Caco-2 (cell line): Measurements from ENCODE around the gene KLHL12. TPM values are rescaled to one million over a fixed set of nuclear protein-coding genes. Genes with fewer than 3 reads are reported as not detected.

Experiments
- BruUV-seq: library from RNA; stranded (reverse); fragments of 400-500 nt; replicated peaks from 2 replicates; lab custom pipeline; 2021; lab: Mats Ljungman, UMichigan
- CTCF ChIA-PET: fragments of 300-600 bp; sonication (Branson Sonifier 250); formaldehyde crosslinking; loops from one replicate; lab custom pipeline; 2022; ENCODE audit warnings: antibody characterized with exemption; lab: Charles Lee
- POLR2A ChIA-PET: fragments of 300-600 bp; sonication (Branson Sonifier 250); formaldehyde crosslinking; loops from one replicate; lab custom pipeline; 2022; ENCODE audit warnings: antibody characterized with exemption; lab: Charles Lee
- DNase-seq, 2 experiments: peaks; one replicate each; pipeline versions ENCODE4 v3.0.0 to v3.0.0-alpha.2; 2020 to 2022
- H3K27me3 ChIP-seq: replicated peaks from 2 replicates; pipeline ENCODE4 v1.6.0; 2011; ENCODE audit warnings: low read length; ENCODE audit not compliant: control insufficient read depth, insufficient read depth
- H3K36me3 ChIP-seq: 2 replicates; pipeline ENCODE4 v1.5.1; 2011; ENCODE audit warnings: low read length; ENCODE audit not compliant: control insufficient read depth, insufficient read depth
- H3K4me1 ChIP-seq: fragments of 250-450 bp; sonication (Bioruptor Pico); 2 replicates; pipeline ENCODE4 v1.5.1; 2020; ENCODE audit warnings: mild to moderate bottlenecking
- H3K4me3 ChIP-seq: 2 replicates; pipeline ENCODE4 v1.5.1; 2011; ENCODE audit warnings: low read depth, mild to moderate bottlenecking, control low read depth, low read length
- H3K9me3 ChIP-seq: fragments of 250-450 bp; sonication (Bioruptor Pico); 2 replicates; pipeline ENCODE4 v1.5.1; 2020; ENCODE audit warnings: mild to moderate bottlenecking, moderate library complexity
- H3K27ac Mint-ChIP-seq: one replicate; pipeline ENCODE4 v1.8.0; 2022; ENCODE audit warnings: mixed read lengths; ENCODE audit not compliant: unreplicated experiment
- H3K27me3 Mint-ChIP-seq: one replicate; pipeline ENCODE4 v1.8.0; 2022; ENCODE audit warnings: mixed read lengths; ENCODE audit not compliant: insufficient read depth, unreplicated experiment
- H3K36me3 Mint-ChIP-seq: one replicate; pipeline ENCODE4 v1.8.0; 2022; ENCODE audit warnings: mild to moderate bottlenecking, mixed read lengths; ENCODE audit not compliant: insufficient read depth, unreplicated experiment
- H3K4me1 Mint-ChIP-seq: one replicate; pipeline ENCODE4 v1.8.0; 2022; ENCODE audit warnings: low read depth, mixed read lengths; ENCODE audit not compliant: unreplicated experiment
- H3K4me3 Mint-ChIP-seq: one replicate; pipeline ENCODE4 v1.8.0; 2022; ENCODE audit warnings: mild to moderate bottlenecking, moderate library complexity, mixed read lengths; ENCODE audit not compliant: unreplicated experiment
- H3K9me3 Mint-ChIP-seq: one replicate; pipeline ENCODE4 v1.8.0; 2022; ENCODE audit warnings: mixed read lengths; ENCODE audit not compliant: unreplicated experiment
- CTCF ChIP-seq, 2 experiments: fragments of 200-600 bp in 1 of 2; IDR thresholded peaks; 1 replicate in 1 of 2; 2 replicates in 1 of 2; pipeline versions ENCODE4 v1.5.1 to v1.8.0; 2011 to 2022; ENCODE audit warnings: antibody characterized with exemption in 1 of 2, control low read depth in 1 of 2, inconsistent platforms in 1 of 2, low read depth in 1 of 2, low read length in 1 of 2, mild to moderate bottlenecking in 1 of 2, moderate library complexity in 1 of 2; ENCODE audit not compliant: insufficient read depth in 1 of 2, severe bottlenecking in 1 of 2, unreplicated experiment in 1 of 2
- intact Hi-C: fragments of 100-400 bp; cut with micrococcal nuclease; formaldehyde crosslinking; loops from one replicate; pipeline ENCODE4 v1.10.0; 2022; ENCODE audit not compliant: unreplicated experiment
- total RNA-seq: library from RNA; stranded (reverse); gene quantifications from 2 replicates; pipeline ENCODE4 v1.2.3, GENCODE V29; 2022

The KLHL12 gene
- total RNA-seq, 1 experiment from 2014 or later, result 23.6 TPM

DNA sequence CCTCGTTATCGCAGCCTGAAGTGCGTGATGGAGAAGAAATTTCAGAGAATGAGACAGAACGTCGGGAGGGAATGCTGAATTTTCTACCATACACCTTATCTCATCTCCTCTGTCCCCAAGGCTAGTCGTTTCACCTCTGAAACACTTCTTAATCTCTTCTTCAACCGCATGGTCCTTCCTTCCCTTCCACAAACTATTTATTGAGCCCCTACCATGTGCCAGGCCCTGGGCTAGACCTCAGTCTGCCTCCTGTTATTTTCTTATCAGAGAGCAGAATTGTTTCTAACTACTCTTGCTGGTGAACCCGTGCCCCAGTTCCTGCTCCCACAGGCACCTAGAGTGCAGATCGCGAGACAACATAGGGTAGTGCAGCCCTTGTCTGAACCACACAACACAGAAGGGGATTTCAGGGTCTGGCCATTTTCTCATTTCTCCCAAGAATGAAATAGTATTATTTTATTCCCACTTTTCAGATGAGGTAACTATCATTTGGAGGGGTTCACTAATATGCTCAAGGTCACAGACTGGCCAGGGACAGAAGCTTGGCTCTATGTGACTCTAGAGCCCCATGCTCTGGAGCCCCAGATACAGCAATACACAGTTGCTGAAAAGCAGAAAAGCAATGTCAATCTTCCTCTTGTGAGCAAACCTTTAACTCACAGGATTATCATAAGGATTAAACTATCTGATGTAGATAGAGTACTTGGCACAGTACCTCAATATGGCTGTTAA lies 31.7 kb upstream of the KLHL12 start:
- TF ChIP-seq CTCF (IDR thresholded peaks at IDR 0.05; ENCODE audit: insufficient read depth in 1 of 2, low read depth in 1 of 2, low read length in 1 of 2, severe bottlenecking in 1 of 2, unreplicated experiment in 1 of 2), result no peak

DNA sequence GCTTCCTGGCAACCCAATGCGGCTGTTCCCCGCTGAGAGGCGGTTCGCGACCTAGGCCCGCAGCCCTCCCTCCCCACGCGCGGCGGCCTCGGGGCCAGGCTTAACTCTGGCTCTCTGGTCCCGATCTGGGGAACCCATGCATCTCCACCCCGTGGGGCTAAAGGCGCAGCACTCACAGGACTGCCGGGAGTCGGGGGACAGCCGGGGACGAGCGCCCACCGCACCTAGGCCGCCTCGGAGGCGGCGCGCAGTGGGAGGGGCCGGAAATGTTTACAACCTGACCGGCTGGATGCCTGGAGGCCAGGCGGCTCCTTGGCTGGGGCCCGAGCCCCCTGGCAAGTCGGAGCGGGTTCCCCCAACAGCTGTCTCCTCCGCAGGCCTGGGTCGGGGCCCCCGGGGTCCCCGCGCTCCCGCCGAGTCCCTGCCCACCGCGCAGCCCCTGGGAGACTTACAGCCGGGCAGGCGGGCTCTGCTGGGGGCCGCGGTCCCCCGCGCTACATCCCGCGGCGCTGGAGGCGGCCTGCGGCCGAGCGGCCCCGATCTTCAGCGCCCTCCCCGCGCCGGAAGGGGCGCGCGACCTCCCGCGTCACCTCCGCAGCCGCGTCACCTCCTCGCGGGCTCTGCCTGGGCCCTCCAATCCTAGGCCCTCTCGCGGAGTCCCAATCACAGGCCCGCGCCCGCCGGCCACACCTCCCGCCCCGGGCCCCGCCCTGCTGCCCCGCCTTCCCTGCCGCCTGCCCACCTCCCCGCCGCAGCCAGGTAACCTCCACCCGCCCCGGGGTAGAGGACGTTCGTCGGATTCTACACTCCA lies 30.9 kb upstream of the KLHL12 start, which contains the start of gene ADIPOR1:
ADIPOR1 (minus strand) TSS at position 580 of the 811 bp plus-strand sequence. CDS start 7,242 bp downstream, outside the sequence.
- DNase-seq, result peak; percentile 94 to 95
- ChIA-PET CTCF (no interaction called here), POLR2A (no interaction called here)
- Mint-ChIP-seq H3K27ac (peak within 1 kb of the TSS; percentile 49), H3K9me3 (no peaks in the 10 kb centered on the region), H3K4me1 (peaks cover 20% of the 10 kb centered on the region), H3K27me3 (no peaks in the 10 kb centered on the region), H3K36me3 (peaks cover 13% of the 10 kb centered on the region), H3K4me3 (peak within 1 kb of the TSS; percentile 82)
- Histone ChIP-seq H3K4me3 (peak within 1 kb of the TSS; percentile 75), H3K27me3 (no peaks in the 10 kb centered on the region), H3K4me1 (peaks cover 18% of the 10 kb centered on the region), H3K9me3 (no peaks in the 10 kb centered on the region), H3K36me3 (no peaks in the 10 kb centered on the region)
- TF ChIP-seq CTCF (IDR thresholded peaks at IDR 0.05; ENCODE audit: insufficient read depth in 1 of 2, low read depth in 1 of 2, low read length in 1 of 2, severe bottlenecking in 1 of 2, unreplicated experiment in 1 of 2), result peak in 1 of 2 experiments; percentile 31
- BruUV-seq, result no TSS peak
- intact Hi-C loops, result loop anchor here (1.0 to 2.0 kb wide), 2 partner anchors 97 to 148 kb away; partner anchors contain the start of gene PCAT6

More for the DNA sequence above, 31.7 kb upstream of the KLHL12 start:
- peak overlapping the region; percentile 82 for H3K4me3 Mint-ChIP-seq
- peak overlapping the region; percentile 49 for H3K27ac Mint-ChIP-seq
- H3K4me1 Mint-ChIP-seq, result peaks cover 19% of the 10 kb centered on the region
- H3K9me3 Mint-ChIP-seq, result no peaks in the 10 kb centered on the region
- Histone ChIP-seq H3K27me3 (no peaks in the 10 kb centered on the region), H3K9me3 (no peaks in the 10 kb centered on the region), H3K4me1 (peaks cover 16% of the 10 kb centered on the region), H3K4me3 (peak overlapping the region; percentile 75), H3K36me3 (no peaks in the 10 kb centered on the region)
- BruUV-seq, result TSS peak; percentile 100
- H3K27me3 Mint-ChIP-seq, result no peaks in the 10 kb centered on the region
- peaks cover 13% of the 10 kb centered on the region for H3K36me3 Mint-ChIP-seq
- CTCF ChIA-PET, result no interaction called here
- intact Hi-C loops, result loop anchor here (1.0 to 2.0 kb wide), 2 partner anchors 98 to 148 kb away; partner anchors contain the start of gene PCAT6
- POLR2A ChIA-PET, result no interaction called here
- DNase-seq, result no peak

DNA sequence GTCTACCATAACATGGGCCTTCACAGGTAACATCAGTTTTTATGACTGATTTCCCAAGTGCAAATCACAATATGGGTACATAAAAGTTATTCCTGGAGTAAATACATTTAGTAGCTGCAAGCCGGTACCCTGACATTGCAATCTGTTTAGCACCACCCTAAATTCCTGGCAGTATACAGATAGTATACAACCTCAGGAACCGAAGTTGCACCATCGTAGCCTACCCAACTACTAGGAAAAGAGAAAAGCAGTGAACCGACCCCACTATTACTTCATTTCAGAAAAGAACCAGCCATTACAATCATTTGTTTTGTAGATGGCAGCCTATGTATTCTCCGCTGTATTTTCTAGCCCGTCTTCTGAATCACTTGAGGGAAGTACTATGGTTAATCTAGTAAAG lies 29.9 kb upstream of the KLHL12 start:
- BruUV-seq, result TSS peak; percentile 49
- ChIA-PET CTCF (no interaction called here), POLR2A (no interaction called here)
- Histone ChIP-seq H3K27me3 (no peaks in the 10 kb centered on the region), H3K4me1 (peaks cover 18% of the 10 kb centered on the region), H3K36me3 (no peaks in the 10 kb centered on the region), H3K4me3 (peak overlapping the region; percentile 75), H3K9me3 (no peaks in the 10 kb centered on the region)
- H3K27me3 Mint-ChIP-seq, result no peaks in the 10 kb centered on the region
- H3K27ac Mint-ChIP-seq, result peak overlapping the region; percentile 49
- H3K9me3 Mint-ChIP-seq, result no peaks in the 10 kb centered on the region
- peaks cover 13% of the 10 kb centered on the region for H3K36me3 Mint-ChIP-seq
- intact Hi-C loops, result no loop called here
- DNase-seq, result no peak
- TF ChIP-seq CTCF (IDR thresholded peaks at IDR 0.05; ENCODE audit: insufficient read depth in 1 of 2, low read depth in 1 of 2, low read length in 1 of 2, severe bottlenecking in 1 of 2, unreplicated experiment in 1 of 2), result no peak
- peaks cover 20% of the 10 kb centered on the region for H3K4me1 Mint-ChIP-seq
- peak overlapping the region; percentile 82 for H3K4me3 Mint-ChIP-seq
